HG03159 (cell line): Measurements from ENCODE around the gene TSHZ3.

Experiments used
- ATAC-seq: cut with Tn5 transposase; IDR thresholded peaks from one replicate; pipeline ENCODE4 v1.9.1; 2021; ENCODE audit warnings: mild to moderate bottlenecking, moderate library complexity; ENCODE audit not compliant: unreplicated experiment

The TSHZ3 gene

DNA sequence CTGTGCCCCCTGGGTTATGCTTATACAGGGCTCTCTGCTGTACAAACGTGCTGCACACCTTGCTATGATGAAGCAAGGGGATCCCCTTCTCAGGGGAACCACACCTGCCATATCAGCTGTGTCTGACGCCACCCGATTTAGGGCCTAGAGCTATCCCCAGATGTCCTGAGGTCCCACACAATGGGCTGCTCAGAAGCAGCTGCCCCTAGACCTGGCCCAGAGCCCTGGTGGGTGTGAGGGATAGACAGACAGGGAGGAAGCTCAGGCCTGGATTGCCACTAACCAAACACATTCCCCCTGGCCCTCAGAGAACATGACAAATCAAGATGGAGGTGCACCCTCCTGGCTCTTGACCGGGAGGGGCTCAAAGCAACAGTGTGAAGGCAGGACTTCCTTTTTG is 59.3 kb downstream of the TSHZ3 start:
- no peak for ATAC-seq

- ATAC-seq: no peak
These were observed 59.8 kb downstream of the TSHZ3 start for GRCh38 chr19:31289381-31289880.

- no peak for ATAC-seq
These were observed 62.7 kb downstream of the TSHZ3 start for GRCh38 chr19:31286491-31286890.

GRCh38 chr19:31285744-31286143 is 63.5 kb downstream of the TSHZ3 start:
- no peak for ATAC-seq

GRCh38 chr19:31284621-31285020 is 64.6 kb downstream of the TSHZ3 start:
- ATAC-seq: no peak

GRCh38 chr19:31283701-31284100 is 65.5 kb downstream of the TSHZ3 start:
- no peak for ATAC-seq

GRCh38 chr19:31282346-31282745 is 66.9 kb downstream of the TSHZ3 start:
- no peak for ATAC-seq

GRCh38 chr19:31280287-31281006 is 68.8 kb downstream of the TSHZ3 start:
- no peak for ATAC-seq

DNA sequence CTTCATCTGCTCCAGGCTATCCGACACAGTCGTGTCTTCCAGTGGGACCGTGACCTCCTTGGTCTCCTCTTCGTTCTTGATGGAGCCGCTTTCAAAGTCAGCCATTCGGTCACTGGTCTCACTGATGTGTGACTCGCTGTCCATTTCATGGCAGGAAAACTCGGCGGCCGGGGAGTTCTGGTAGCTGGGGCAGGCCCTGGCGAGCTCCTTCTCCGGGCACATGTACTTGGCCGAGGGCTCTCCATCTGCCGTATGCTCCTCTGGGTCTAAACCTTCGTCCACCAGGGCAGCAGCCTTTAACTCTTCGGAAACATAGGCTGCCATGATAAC is 69.8 kb downstream of the TSHZ3 start:
- ATAC-seq: no peak

GRCh38 chr19:31278555-31279435 is 70.4 kb downstream of the TSHZ3 start:
- no peak for ATAC-seq

GRCh38 chr19:31277516-31277915 is 71.7 kb downstream of the TSHZ3 start:
- no peak for ATAC-seq

DNA sequence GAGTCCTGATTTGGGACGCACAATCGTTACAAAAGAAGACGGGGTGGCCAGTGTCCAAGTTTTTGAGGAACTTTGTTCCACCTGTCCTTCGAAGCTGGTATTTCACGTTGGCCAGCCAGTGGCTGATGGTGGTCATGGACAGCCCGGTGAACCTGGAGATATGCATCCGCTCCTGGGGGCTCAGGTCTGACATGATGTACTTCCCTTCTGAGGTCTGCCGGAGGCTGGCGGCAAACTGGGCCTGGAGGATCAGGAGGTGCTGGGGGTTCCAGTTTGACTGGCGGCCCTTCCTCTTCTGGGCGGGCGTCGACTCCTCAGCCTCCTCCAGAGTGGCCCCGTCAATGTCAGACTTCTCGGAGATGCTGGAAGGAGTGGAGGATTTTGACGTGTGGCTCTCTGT is 72.4 kb downstream of the TSHZ3 start:
- ATAC-seq: no peak

DNA sequence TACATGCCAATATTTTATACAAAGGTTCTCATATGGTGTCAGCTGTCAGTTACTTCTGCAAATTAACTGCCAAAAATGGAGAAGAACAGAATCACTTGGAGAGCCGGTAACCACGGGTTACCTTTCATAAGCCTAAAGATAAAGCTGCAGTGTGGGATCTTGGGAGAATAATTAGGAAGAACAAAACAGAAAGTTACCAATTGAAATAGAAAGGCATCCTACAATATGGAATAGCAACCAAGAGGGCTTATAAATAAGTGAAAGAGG is 74.2 kb downstream of the TSHZ3 start:
- ATAC-seq: no peak

GRCh38 chr19:31274251-31275067 is 74.8 kb downstream of the TSHZ3 start:
- no peak for ATAC-seq

DNA sequence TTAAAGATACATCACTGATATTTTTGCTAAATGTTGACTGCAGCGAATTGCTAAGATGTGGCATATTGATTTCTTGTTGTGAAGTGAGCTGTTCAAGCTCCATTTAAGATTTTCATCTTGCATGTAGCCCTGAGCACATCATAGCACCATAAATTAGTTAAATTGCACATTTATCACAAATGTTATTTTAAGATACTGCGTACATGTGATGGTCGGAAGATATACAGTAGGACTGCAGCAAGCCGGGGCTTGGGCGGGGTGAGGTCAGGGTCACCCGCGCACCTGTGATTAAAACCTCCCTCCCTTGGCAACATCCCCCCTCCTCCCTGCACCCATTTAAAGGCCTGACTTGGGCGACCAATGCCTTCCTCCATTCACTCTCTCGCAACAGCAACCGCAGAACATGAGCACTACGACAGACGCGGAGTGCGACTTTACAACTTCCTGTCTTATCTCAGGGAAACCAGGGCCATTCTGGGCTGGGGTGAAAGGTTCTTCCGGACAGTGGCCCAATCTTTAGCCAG is 76.6 kb downstream of the TSHZ3 start:
- ATAC-seq: no peak

- ATAC-seq: no peak
These were observed 77.8 kb downstream of the TSHZ3 start for GRCh38 chr19:31271306-31271911.

GRCh38 chr19:31270897-31271296 is 78.3 kb downstream of the TSHZ3 start:
- ATAC-seq: no peak

GRCh38 chr19:31269425-31270127 is 79.7 kb downstream of the TSHZ3 start:
- ATAC-seq: no peak

DNA sequence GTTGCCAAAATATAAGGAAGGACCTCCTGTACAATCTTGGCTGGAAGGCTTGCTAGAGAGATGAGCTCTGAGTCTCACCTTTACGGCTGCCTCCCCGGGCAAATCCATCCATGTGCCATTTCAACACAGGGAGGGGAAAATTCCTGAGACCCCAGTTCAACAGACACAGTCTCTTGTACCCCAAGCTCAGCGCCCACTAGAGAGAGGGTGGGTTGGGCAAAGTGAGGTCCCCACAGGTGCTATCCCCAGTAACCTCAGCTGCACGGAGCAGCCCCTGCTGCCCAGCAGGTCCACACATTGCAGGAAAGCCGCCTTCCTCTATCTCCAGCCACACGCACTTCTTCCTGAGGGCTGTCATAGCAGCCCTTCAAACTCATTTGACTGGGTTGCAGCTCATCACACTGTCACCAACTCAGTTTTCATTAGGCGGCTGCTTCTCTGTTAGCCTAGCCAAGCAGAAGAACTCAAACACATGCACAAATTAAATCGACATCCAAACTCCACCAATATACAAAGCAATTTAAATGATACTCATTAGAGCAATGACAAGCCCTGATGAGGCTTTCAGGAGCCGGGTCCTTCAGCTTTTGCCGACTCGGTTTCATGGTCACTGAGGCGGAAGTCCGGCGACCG is 80.4 kb downstream of the TSHZ3 start:
- ATAC-seq: no peak

DNA sequence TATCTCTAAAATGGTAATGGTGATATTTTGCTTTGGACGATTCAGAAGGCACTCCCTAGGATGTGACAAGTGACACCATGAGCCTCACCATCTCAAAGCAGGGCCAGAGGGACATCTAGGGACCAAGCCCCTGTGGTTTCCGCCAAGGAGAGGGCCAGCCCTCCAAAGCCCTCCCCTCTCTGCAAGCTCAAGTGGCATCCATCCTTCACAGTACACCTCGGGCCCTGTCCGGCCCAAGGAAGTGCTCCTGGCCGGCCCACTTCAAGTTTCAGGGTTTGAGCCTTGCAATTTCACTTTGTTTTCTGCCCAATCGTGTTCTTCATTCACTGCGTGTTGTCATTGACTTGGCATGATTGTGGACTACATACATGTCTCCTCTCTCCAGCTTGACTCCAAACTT is 82.5 kb downstream of the TSHZ3 start:
- ATAC-seq: no peak
